22Rv1 (cell line): Measurements from ENCODE around the gene WDR6.

Source experiments
- H3K27ac ChIP-seq: fragments of 450-650 bp; 2 replicates; pipeline ENCODE4 v1.5.1; 2017
- ZFX ChIP-seq: fragments of 450-650 bp; IDR thresholded peaks from 2 replicates; pipeline ENCODE4 v1.6.1; 2017; ENCODE audit warnings: antibody characterized with exemption, borderline replicate concordance
- TF ChIP-seq, protein P1 (sequence below): fragments of 450-650 bp; IDR thresholded peaks from 2 replicates; pipeline ENCODE4 v1.5.1; 2017; ENCODE audit warnings: mild to moderate bottlenecking

Gene WDR6, protein sequence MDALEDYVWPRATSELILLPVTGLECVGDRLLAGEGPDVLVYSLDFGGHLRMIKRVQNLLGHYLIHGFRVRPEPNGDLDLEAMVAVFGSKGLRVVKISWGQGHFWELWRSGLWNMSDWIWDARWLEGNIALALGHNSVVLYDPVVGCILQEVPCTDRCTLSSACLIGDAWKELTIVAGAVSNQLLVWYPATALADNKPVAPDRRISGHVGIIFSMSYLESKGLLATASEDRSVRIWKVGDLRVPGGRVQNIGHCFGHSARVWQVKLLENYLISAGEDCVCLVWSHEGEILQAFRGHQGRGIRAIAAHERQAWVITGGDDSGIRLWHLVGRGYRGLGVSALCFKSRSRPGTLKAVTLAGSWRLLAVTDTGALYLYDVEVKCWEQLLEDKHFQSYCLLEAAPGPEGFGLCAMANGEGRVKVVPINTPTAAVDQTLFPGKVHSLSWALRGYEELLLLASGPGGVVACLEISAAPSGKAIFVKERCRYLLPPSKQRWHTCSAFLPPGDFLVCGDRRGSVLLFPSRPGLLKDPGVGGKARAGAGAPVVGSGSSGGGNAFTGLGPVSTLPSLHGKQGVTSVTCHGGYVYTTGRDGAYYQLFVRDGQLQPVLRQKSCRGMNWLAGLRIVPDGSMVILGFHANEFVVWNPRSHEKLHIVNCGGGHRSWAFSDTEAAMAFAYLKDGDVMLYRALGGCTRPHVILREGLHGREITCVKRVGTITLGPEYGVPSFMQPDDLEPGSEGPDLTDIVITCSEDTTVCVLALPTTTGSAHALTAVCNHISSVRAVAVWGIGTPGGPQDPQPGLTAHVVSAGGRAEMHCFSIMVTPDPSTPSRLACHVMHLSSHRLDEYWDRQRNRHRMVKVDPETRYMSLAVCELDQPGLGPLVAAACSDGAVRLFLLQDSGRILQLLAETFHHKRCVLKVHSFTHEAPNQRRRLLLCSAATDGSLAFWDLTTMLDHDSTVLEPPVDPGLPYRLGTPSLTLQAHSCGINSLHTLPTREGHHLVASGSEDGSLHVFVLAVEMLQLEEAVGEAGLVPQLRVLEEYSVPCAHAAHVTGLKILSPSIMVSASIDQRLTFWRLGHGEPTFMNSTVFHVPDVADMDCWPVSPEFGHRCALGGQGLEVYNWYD

DNA sequence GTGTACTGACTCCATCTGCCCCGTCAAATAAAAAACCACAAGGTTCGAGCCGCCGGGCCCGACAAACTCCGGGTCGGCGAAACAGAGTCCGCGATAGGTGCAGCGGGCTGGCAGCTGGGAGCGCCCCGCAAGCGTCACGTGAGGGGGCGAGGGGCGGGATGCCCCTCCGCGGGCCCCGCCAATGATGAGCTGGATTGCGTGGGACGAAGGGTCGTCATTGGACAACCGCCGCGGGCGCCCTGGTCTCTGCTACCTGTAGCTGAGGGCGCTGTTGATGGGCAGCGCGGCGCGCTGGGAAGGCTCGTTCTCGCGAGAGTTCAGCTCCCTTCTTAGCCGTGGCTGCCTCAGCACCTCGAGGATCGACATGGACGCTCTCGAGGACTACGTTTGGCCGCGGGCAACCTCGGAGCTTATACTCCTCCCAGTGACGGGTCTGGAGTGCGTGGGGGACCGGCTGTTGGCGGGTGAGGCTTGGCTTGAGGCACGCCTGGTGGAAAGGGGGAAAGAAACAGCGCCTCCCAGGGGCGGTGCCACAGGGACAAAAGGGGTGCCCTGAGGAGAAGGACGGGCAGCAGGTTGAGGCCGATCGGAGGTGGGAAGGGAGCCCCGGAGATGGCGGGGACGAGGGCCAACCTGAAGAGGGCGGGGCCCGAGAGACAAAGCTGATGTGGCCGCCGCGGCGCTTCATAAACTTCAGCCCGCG is at the start of gene WDR6:
Gene WDR6 (plus strand): TSS at position 324 of the 703 bp plus-strand sequence. CDS start 41 bp downstream, at position 365.
- peak within 1 kb of the TSS; percentile 98 for H3K27ac ChIP-seq
- TF ChIP-seq, protein P1, sequence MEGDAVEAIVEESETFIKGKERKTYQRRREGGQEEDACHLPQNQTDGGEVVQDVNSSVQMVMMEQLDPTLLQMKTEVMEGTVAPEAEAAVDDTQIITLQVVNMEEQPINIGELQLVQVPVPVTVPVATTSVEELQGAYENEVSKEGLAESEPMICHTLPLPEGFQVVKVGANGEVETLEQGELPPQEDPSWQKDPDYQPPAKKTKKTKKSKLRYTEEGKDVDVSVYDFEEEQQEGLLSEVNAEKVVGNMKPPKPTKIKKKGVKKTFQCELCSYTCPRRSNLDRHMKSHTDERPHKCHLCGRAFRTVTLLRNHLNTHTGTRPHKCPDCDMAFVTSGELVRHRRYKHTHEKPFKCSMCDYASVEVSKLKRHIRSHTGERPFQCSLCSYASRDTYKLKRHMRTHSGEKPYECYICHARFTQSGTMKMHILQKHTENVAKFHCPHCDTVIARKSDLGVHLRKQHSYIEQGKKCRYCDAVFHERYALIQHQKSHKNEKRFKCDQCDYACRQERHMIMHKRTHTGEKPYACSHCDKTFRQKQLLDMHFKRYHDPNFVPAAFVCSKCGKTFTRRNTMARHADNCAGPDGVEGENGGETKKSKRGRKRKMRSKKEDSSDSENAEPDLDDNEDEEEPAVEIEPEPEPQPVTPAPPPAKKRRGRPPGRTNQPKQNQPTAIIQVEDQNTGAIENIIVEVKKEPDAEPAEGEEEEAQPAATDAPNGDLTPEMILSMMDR = peak; percentile 54
- no peak for TF ChIP-seq ZFX

- H3K27ac ChIP-seq = no peak overlapping the region
- no peak for TF ChIP-seq ZFX
- TF ChIP-seq, protein P1 = no peak
These were observed 46.3 kb upstream of the WDR6 start for GRCh38 chr3:48960841-48961413.

DNA sequence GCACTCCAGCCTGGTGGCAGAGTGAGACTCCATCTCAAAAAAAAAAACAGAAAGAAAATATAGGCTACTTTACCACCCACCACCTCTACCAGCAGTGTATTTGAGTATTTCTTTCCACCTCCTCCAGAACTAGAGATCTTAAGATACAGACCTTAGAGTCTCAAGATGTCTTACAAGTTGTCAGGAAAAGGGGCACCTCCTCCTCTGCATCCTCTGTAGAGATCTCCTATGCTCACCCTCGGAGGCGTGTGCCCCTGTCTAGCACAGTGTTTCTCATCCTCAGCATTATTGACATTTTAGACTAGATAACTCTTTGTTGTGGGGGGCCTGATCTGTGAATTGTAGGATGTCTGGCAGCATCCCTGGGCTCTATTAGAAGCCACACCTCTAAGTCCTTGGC is 44.9 kb upstream of the WDR6 start:
- TF ChIP-seq ZFX = no peak
- TF ChIP-seq, protein P1 = no peak
- H3K27ac ChIP-seq = no peak overlapping the region

GRCh38 chr3:48962939-48963338 is 44.3 kb upstream of the WDR6 start:
- TF ChIP-seq ZFX = no peak
- TF ChIP-seq, protein P1 = no peak
- H3K27ac ChIP-seq = no peak overlapping the region

DNA sequence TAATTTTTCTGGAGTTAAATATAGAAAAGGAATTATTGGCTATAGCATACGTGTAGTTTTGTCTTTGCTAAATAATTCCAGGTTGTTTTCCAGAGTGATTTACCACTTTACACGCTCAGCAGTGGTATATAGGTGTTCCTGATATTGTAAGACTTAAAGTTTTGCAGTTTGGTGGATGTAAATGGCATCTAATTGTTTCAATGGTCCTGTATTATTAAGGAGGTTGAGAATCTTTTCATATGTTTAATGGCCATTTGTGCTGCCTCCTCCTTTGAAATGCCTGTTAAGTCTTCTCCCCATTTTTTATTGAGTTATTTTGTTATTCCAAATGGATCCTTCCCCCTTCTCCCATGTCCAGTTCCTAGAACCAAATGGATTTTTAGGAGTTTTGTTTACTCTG is 43.6 kb upstream of the WDR6 start:
- no peak for TF ChIP-seq ZFX
- no peak overlapping the region for H3K27ac ChIP-seq

GRCh38 chr3:48966367-48966766 is 40.8 kb upstream of the WDR6 start:
- H3K27ac ChIP-seq = no peak overlapping the region
- TF ChIP-seq ZFX = no peak
- TF ChIP-seq, protein P1 = no peak

GRCh38 chr3:48966876-48967361 is 40.3 kb upstream of the WDR6 start:
- H3K27ac ChIP-seq = no peak overlapping the region
- TF ChIP-seq, protein P1 = no peak
- no peak for TF ChIP-seq ZFX
